Common myeloid progenitor, CD34-positive (primary cell): ENCODE measurements around the gene PDS5A.
"Not testable (repeated sequence)": the region's sequence is repeated elsewhere in the genome, so short reads cannot be mapped to it uniquely, and the experiment has no call there.

ENCODE experiments used
- CTCF ChIA-PET: fragments of 350-600 bp; sonication (Branson Sonifier 250); formaldehyde crosslinking; loops from one replicate; lab custom pipeline; 2021; ENCODE audit warnings: antibody characterized with exemption; lab: Charles Lee
- POLR2A ChIA-PET: fragments of 350-600 bp; sonication (Branson Sonifier 250); formaldehyde crosslinking; loops from one replicate; lab custom pipeline; 2021; ENCODE audit warnings: antibody characterized with exemption; lab: Charles Lee
- DNase-seq, 3 donors: peaks; one replicate each; pipeline versions ENCODE4 v3.0.0 to v3.0.0-alpha.2; 2013
- H3K27ac ChIP-seq, 2 experiments: 1 replicate in 1 of 2; 2 replicates in 1 of 2; pipeline ENCODE4 v1.7.0; 2013; ENCODE audit warnings: inconsistent platforms in 2 of 2, low read length in 2 of 2, mild to moderate bottlenecking in 2 of 2, low read depth in 1 of 2, moderate library complexity in 1 of 2; ENCODE audit not compliant: severe bottlenecking in 2 of 2, insufficient read depth in 1 of 2, poor library complexity in 1 of 2
- H3K27me3 ChIP-seq, 5 experiments: replicated peaks in 2 of 5; 1 replicate in 3 of 5; 2 replicates in 2 of 5; pipeline versions ENCODE4 v1.6.1 to v1.7.0; 2013; ENCODE audit warnings: low read length in 4 of 5, mild to moderate bottlenecking in 2 of 5, moderate library complexity in 2 of 5, inconsistent platforms in 1 of 5; ENCODE audit not compliant: insufficient read depth in 5 of 5, control insufficient read depth in 4 of 5
- H3K36me3 ChIP-seq, 4 experiments: 1 replicate in 2 of 4; 2 replicates in 2 of 4; pipeline versions ENCODE4 v1.6.1 to v1.7.0; 2013; ENCODE audit warnings: low read length in 3 of 4, control low read depth in 1 of 4, mild to moderate bottlenecking in 1 of 4; ENCODE audit not compliant: control insufficient read depth in 4 of 4, insufficient read depth in 4 of 4
- H3K4me1 ChIP-seq, 4 experiments: 1 replicate in 3 of 4; 2 replicates in 1 of 4; pipeline versions ENCODE4 v1.6.1 to v1.7.1; 2013; ENCODE audit warnings: low read length in 3 of 4, mild to moderate bottlenecking in 3 of 4, control low read depth in 1 of 4, inconsistent platforms in 1 of 4, moderate library complexity in 1 of 4; ENCODE audit not compliant: control insufficient read depth in 4 of 4, insufficient read depth in 4 of 4; ENCODE audit errors: control extremely low read depth in 1 of 4
- H3K4me3 ChIP-seq, 7 experiments: 1 replicate in 4 of 7; 2 replicates in 3 of 7; pipeline versions ENCODE4 v1.5.1 to v1.7.0; 2013; ENCODE audit warnings: mild to moderate bottlenecking in 7 of 7, low read length in 6 of 7, moderate library complexity in 6 of 7, inconsistent platforms in 2 of 7, low read depth in 2 of 7, control low read depth in 1 of 7; ENCODE audit not compliant: insufficient read depth in 4 of 7, control insufficient read depth in 1 of 7; ENCODE audit errors: extremely low read depth in 1 of 7
- H3K9me3 ChIP-seq, 5 experiments: 1 replicate in 4 of 5; 2 replicates in 1 of 5; pipeline versions ENCODE4 v1.6.1 to v1.7.1; 2013; ENCODE audit warnings: low read length in 4 of 5, mild to moderate bottlenecking in 2 of 5, inconsistent platforms in 1 of 5, low read depth in 1 of 5, moderate library complexity in 1 of 5; ENCODE audit not compliant: control insufficient read depth in 4 of 5, insufficient read depth in 2 of 5; ENCODE audit errors: control extremely low read depth in 1 of 5
- WGBS: methylation state at CpG from one replicate; pipeline ENCODE4 v1.1.5; 2013; ENCODE audit not compliant: insufficient coverage; 5-methylcytosine and 5-hydroxymethylcytosine counted together

Gene PDS5A

DNA sequence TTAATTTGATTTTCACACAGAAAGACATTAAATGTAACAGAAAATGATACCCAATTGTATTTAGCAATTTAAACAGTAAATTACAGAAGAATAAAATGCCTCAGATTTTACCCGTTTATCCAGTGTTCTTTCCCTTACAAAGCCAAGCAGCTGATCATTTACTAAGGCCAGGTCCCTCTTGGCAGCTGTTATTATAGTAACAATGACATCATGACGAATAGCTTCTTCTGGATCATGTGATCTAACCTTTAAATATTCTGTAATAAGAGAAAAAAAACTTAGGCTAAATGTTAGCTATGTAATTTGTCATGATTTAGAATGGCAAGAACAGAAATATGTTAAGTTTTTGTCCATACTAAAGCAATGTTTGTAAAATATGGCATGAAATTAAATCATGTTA lies 69.4 kb downstream of the PDS5A start:
- POLR2A ChIA-PET: no interaction called here
- Histone ChIP-seq H3K4me1 (no peaks in the 10 kb centered on the region), H3K27me3 (no peaks in the 10 kb centered on the region), H3K4me3 (no peak overlapping the region), H3K9me3 (no peaks in the 10 kb centered on the region), H3K36me3 (peaks cover 24 to 57% (median 38%) of the 10 kb centered on the region in 4 experiments), H3K27ac (no peak overlapping the region)
- CTCF ChIA-PET: interaction anchor here (0.8 to 1.6 kb wide), 6 partner anchors 12 to 439 kb away, joined by 3 to 6 read pairs (median 4); no protein-coding TSS in a partner anchor
- 100% methylated on average over 1 of the region's 2 CpGs for WGBS
- no peak for DNase-seq

DNA sequence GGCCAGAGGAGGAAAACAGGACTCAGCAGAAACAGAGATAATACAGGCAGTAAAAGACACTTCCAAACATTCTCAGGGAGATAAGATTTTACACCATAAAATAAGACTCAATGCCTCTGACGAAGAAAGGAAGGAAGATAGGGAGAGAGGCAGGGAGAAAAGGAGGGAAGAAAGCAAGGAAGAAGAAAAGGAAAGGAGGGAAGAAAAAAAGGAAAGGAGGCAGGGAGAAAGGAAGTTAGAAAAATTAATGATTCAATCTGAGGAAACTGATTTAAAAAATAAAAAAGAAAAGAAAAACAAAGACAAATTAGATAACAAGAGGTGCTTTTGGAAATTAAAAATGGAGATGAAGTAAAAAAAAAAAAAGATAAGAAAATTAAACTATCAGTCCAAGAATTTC lies 72.1 kb downstream of the PDS5A start:
- H3K27me3 ChIP-seq: no peaks in the 10 kb centered on the region
- H3K36me3 ChIP-seq: peaks cover 16 to 59% (median 39%) of the 10 kb centered on the region in 4 experiments
- WGBS: 100% methylated on average over 1 of the region's 1 CpG
- POLR2A ChIA-PET: no interaction called here
- H3K4me3 ChIP-seq: no peak overlapping the region
- no peaks in the 10 kb centered on the region for H3K9me3 ChIP-seq
- no peaks in the 10 kb centered on the region for H3K4me1 ChIP-seq
- no peak for DNase-seq
- CTCF ChIA-PET: no interaction called here
- no peak overlapping the region for H3K27ac ChIP-seq

DNA sequence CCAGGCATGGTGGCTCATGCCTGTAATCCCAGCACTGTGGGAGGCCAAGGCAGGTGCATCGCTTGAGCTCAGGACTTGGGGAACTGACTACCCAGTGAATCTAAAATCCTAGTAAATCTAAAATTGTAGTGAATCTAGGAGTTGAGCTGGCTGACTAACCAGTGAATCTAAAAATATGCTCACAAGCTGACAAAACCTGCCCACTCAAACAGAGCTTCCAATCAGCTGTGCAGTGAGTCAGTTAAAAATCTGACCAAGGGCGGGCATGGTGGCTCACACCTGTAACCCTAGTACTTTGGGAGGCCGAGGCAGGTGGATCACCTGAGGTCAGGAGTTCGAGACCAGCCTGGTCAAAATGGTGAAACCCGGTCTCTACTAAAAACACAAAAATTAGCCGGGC lies 72.7 kb downstream of the PDS5A start:
- H3K27ac ChIP-seq, CTCF ChIA-PET, POLR2A ChIA-PET, H3K4me3 ChIP-seq, DNase-seq, H3K9me3 ChIP-seq, H3K4me1 ChIP-seq, H3K27me3 ChIP-seq: not testable (repeated sequence)
- WGBS: 97% methylated on average over 6 of the region's 6 CpGs
- H3K36me3 ChIP-seq: peaks cover 11 to 59% (median 38%) of the 10 kb centered on the region in 4 experiments

DNA sequence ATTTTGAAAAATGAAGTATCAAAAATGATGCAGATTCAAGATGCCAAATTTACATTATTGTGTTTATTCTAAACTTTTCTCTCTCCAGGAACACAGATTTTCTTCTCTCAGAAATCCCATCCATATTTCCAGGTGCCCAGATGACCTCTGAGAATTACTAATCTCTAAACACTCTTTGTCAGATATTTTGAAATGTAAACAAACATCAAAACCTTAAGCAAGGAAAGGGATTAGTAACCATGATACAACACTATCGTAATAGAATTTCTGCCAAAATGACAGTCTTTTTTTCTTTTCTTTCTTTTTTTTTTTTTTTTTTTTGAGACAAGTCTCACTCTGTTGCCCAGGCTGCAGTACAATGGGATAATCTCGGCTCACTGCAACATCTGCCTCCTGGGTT lies 76.7 kb downstream of the PDS5A start:
- POLR2A ChIA-PET: no interaction called here
- H3K4me1 ChIP-seq: no peaks in the 10 kb centered on the region
- CTCF ChIA-PET: interaction anchor here (1.2 kb wide), 1 partner anchor 54 kb away, joined by 3 read pairs; no protein-coding TSS in a partner anchor
- H3K9me3 ChIP-seq: no peaks in the 10 kb centered on the region
- peaks cover 24 to 79% (median 50%) of the 10 kb centered on the region in 4 experiments for H3K36me3 ChIP-seq
- no peak overlapping the region for H3K4me3 ChIP-seq
- WGBS: no CpG with 5 or more reads among the region's 2 CpGs
- no peaks in the 10 kb centered on the region for H3K27me3 ChIP-seq
- DNase-seq: no peak
- H3K27ac ChIP-seq: no peak overlapping the region

DNA sequence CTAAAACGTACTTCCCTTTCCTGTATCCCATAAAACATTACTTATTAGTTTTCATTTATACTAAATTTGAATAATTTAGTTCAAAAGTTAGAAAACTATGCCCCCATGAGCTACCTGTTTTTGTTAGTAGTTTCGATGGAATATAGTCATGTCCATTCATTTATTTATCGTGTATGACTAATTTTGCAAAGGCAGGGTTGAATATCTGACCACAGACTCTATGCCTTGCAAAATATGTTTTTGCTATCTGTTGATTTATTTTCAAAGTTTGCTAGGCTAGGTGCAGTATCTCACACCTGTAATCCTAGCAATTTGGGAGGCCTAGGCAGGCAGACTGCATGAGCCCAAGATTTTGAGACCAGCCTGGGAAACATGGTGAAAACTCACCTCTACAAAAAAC lies 78.4 kb downstream of the PDS5A start:
- H3K27me3 ChIP-seq: no peaks in the 10 kb centered on the region
- peak overlapping the region in 1 of 2 experiments; percentile 43 for H3K27ac ChIP-seq
- POLR2A ChIA-PET: no interaction called here
- H3K9me3 ChIP-seq: no peaks in the 10 kb centered on the region
- CTCF ChIA-PET: interaction anchor here (0.6 to 1.0 kb wide), 2 partner anchors 148 to 439 kb away, joined by 3 read pairs; no protein-coding TSS in a partner anchor
- 100% methylated on average over 2 of the region's 3 CpGs for WGBS
- H3K4me1 ChIP-seq: no peaks in the 10 kb centered on the region
- no peak for DNase-seq
- no peak overlapping the region for H3K4me3 ChIP-seq
- H3K36me3 ChIP-seq: peaks cover 23 to 81% (median 57%) of the 10 kb centered on the region in 4 experiments

DNA sequence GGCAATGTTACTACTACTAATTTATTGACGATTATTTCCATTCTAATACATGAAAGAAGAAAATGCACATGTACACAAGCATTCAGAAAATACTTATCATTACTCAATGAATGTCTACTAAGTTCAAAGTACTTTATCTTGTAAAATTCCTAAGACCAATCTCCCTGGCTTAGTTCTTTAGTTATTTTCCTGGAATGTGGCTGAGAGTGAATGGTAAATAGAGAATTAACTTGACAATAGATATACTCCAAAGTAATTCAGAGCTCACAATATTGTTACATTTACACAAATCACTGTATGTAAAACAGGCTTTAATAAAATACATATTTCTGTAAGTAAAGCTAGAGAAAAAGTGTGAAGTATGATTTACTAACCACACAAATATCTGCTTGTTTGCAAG lies 79.7 kb downstream of the PDS5A start:
- CTCF ChIA-PET: interaction anchor here (0.6 to 0.7 kb wide), 2 partner anchors 8 to 10 kb away, joined by 3 to 4 read pairs; no protein-coding TSS in a partner anchor
- no peak for DNase-seq
- Histone ChIP-seq H3K27ac (no peak overlapping the region), H3K27me3 (no peaks in the 10 kb centered on the region), H3K36me3 (peaks cover 23 to 83% (median 56%) of the 10 kb centered on the region in 4 experiments), H3K4me3 (no peak overlapping the region), H3K9me3 (no peaks in the 10 kb centered on the region), H3K4me1 (no peaks in the 10 kb centered on the region)
- no CpG with 5 or more reads among the region's 1 CpG for WGBS
- POLR2A ChIA-PET: interaction anchor here (0.5 to 0.6 kb wide), 2 partner anchors 26 to 193 kb away, joined by 3 to 5 read pairs; no protein-coding TSS in a partner anchor

DNA sequence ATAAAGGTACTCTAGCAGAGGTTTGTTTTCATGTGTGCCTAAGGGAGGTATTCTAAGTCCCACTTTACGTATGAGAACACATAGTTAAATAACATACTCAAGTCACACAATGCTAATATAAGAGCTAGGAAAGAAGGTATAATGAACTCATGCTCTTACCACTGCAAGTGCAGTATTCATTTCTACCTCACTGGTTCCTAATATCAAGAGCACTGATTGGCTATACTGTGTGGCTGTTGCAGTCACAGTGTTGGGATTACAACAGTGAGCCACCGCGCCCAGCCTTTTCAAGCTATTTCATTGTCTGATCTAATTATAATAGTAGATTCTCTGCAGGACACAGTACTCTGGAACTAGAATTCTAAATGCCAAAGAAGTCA lies 84.0 kb downstream of the PDS5A start:
- H3K9me3 ChIP-seq: no peaks in the 10 kb centered on the region
- ChIA-PET CTCF (interaction anchor here (1.1 to 1.4 kb wide), 2 partner anchors 9 to 14 kb away, joined by 3 read pairs; no protein-coding TSS in a partner anchor), POLR2A (no interaction called here)
- H3K4me1 ChIP-seq: no peaks in the 10 kb centered on the region
- no peak overlapping the region for H3K27ac ChIP-seq
- no peak for DNase-seq
- WGBS: 94% methylated on average over 2 of the region's 3 CpGs
- peaks cover 23 to 77% (median 52%) of the 10 kb centered on the region in 4 experiments for H3K36me3 ChIP-seq
- no peak overlapping the region for H3K4me3 ChIP-seq
- H3K27me3 ChIP-seq: no peaks in the 10 kb centered on the region
